AG08396 (cell line): Measurements from ENCODE around the gene PRELID3B.
A peak's percentile ranks its signal among the peaks of the same experiment; 100 is the strongest.

Source experiments
- DNase-seq: peaks from one replicate; pipeline ENCODE4 v3.0.0; 2012; ENCODE audit warnings: low spot score, mixed read lengths

Gene PRELID3B

GRCh38 chr20:59042151-59042795 is at the start of gene PRELID3B:
Gene PRELID3B, minus strand, starts transcription at chr20:59042786. Its CDS starts 56 bp downstream, at chr20:59042730.
- DNase-seq = peak; percentile 27

GRCh38 chr20:59087829-59088433 is 45.3 kb upstream of the PRELID3B start:
- DNase-seq = peak; percentile 54

- DNase-seq = no peak
Measured at GRCh38 chr20:59086923-59087322, 44.3 kb upstream of the PRELID3B start.

GRCh38 chr20:59084041-59084850 is 41.7 kb upstream of the PRELID3B start:
- DNase-seq = no peak

GRCh38 chr20:59082981-59083380 is 40.4 kb upstream of the PRELID3B start:
- peak; percentile 50 for DNase-seq

GRCh38 chr20:59082077-59082740 is 39.6 kb upstream of the PRELID3B start:
- no peak for DNase-seq

- no peak for DNase-seq
Measured at GRCh38 chr20:59081036-59081435, 38.5 kb upstream of the PRELID3B start.

- DNase-seq = no peak
Measured at GRCh38 chr20:59078231-59078630, 35.6 kb upstream of the PRELID3B start.

GRCh38 chr20:59077705-59078104 is 35.1 kb upstream of the PRELID3B start:
- no peak for DNase-seq

GRCh38 chr20:59075934-59076508 is 33.4 kb upstream of the PRELID3B start:
- no peak for DNase-seq

GRCh38 chr20:59074456-59074855 is 31.9 kb upstream of the PRELID3B start:
- no peak for DNase-seq

- DNase-seq = no peak
Measured at GRCh38 chr20:59073582-59073981, 31.0 kb upstream of the PRELID3B start.

GRCh38 chr20:59071216-59071615 is 28.6 kb upstream of the PRELID3B start:
- no peak for DNase-seq

- DNase-seq = no peak
Measured at GRCh38 chr20:59069026-59069425, 26.4 kb upstream of the PRELID3B start.

- DNase-seq = no peak
Measured at GRCh38 chr20:59068534-59068933, 25.9 kb upstream of the PRELID3B start.

GRCh38 chr20:59064214-59064722 is 21.7 kb upstream of the PRELID3B start:
- no peak for DNase-seq

- DNase-seq = peak; percentile 36
Measured at GRCh38 chr20:59063358-59064213, 21.0 kb upstream of the PRELID3B start.

- no peak for DNase-seq
Measured at GRCh38 chr20:59062081-59062480, 19.5 kb upstream of the PRELID3B start.

- DNase-seq = no peak
Measured at GRCh38 chr20:59055302-59055701, 12.7 kb upstream of the PRELID3B start.

GRCh38 chr20:59051666-59052185 is 9.1 kb upstream of the PRELID3B start:
- no peak for DNase-seq

GRCh38 chr20:59050437-59050836 is 7.9 kb upstream of the PRELID3B start:
- DNase-seq = no peak
